ENCODE results near the gene SURF6.
A peak's percentile ranks its signal among the peaks of the same experiment; 100 is the strongest.
"Not testable (repeated sequence)": the region's sequence is repeated elsewhere in the genome, so short reads cannot be mapped to it uniquely, and the experiment has no call there.

The SURF6 gene
- total RNA-seq = 49.5 reads per million, percentile 68 among the genes with 10 or more reads in this experiment

GRCh38 chr9:133335924-133336811, at the start of gene SURF6:
Gene SURF6 (minus strand): TSS chr9:133336188. CDS start chr9:133336132, 56 bp downstream.
- DNase-seq = peak; percentile 92

GRCh38 chr9:133385452-133385851, 49.5 kb upstream of the SURF6 start:
- DNase-seq = no peak

- no peak for DNase-seq
Measured at GRCh38 chr9:133384736-133385321, 48.8 kb upstream of the SURF6 start.

- no peak for DNase-seq
Measured at GRCh38 chr9:133383438-133383837, 47.5 kb upstream of the SURF6 start.

DNA sequence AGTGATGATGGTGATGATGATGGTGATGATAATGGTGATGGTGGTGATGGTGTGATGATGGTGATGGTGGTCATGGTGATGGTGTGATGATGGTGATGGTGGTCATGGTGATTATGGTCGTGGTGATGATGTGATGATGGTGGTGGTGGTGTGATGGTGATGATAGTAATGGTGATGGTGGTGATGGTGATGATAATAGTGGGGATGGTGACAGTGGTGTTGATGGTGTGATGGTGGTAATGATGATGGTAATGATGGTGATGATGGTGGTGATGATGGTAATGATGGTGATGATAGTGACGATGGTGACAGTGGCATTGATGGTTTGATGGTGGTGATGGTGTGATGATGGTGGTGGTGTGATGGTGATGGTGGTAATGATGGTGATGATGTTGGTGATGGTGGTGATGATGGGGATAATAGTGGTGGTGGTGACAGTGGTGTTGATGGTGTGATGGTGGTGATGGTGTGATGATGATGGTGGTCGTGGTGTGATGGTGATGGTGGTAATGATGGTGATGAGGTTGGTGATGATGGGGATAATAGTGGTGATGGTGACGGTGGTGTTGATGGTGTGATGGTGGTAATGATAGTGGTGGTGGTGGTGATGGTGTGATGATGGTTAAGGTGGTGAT, 46.6 kb upstream of the SURF6 start:
- no peak for DNase-seq

DNA sequence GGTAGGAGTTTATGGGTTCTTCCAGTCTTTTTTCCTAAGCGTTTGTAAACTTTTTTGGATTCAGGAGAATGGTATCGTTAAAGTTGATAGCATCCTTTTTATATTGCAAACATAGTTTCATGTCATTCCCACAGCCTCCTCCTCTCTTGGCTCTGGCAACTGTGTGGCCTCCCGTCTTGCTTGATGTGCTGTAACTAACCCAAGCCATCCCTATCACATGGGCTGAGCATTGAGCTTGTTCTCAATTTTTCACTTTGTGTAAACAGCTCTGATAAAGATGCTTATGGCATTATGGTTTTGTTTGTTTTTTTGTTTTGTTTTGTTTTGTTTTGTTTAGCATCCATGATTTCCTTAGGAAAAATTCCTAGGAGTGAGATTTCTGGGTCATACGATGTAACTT, 44.7 kb upstream of the SURF6 start:
- no peak for DNase-seq

DNA sequence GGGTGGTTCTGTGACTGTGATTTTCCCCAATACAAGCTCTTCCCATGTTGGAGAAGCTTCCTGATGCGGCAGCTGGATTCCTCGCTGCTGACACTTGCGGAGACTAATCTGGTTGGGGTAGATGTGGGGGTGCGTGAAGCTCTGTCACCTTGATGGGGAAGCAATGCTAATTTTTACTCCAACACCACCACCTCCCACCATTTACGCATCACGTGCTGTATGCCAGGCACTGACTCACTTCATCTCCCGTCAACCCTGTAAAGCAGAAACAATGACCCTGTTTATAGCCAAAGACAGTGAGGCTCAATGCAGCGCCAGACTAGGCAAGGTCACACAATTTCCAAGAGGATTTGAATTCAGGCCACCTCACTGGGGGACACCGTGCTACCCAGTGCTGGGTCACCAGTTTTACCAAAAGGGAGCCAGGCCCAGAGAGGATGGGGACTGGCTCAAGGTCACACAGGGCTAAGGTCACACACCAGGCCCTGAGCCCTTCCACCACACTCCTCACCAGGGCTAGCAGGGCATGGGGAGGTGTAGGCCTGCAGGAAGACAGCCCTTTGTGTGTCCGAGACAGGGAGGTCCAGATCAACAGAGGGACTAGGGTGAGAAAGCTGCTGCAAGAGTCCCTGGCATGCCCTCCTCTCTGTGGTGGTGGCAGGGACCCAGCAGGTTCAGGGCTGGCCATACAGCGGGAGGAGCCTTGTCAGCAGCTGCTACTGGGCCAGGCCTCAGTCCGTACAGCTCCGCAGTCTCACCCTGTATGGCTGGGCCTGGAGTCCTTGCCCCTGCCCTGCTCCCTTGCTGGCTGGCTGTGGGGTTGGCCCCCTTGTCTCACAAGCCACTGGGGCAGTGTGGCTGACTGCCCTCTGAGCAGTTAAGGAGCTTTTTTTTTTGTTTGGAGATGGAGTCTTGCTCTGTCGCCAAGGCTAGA, 43.4 kb upstream of the SURF6 start:
- no peak for DNase-seq

DNA sequence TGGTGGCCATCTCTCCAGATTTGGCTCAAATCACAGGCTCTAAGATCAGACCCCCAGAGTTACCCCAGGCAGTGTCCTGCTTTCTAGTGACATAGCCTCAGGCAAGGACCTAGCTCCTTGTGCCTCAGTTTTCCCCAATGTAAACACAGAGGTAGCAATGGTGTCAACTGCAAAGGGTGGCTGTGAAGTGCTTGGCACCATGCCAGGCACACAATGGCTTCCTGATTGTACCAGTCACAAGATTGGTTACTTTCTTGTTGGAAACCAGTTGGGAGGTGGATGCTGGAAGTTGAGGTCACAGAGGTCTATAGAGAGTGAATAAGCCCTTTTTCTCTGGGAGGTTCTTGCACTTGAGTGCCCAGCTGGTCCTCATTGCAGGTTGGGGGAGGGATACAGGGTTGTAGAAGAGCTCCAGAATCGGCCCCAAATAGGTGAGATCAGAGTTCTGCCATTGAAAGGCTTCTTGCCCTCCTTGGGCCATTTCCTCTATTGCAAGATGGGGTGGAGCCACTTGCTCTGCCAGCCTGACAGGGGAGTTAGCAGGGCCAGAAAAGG, 42.5 kb upstream of the SURF6 start:
- no peak for DNase-seq

GRCh38 chr9:133377721-133378216, 41.8 kb upstream of the SURF6 start:
- DNase-seq = no peak

GRCh38 chr9:133377280-133377679, 41.3 kb upstream of the SURF6 start:
- DNase-seq = not testable (repeated sequence)

DNA sequence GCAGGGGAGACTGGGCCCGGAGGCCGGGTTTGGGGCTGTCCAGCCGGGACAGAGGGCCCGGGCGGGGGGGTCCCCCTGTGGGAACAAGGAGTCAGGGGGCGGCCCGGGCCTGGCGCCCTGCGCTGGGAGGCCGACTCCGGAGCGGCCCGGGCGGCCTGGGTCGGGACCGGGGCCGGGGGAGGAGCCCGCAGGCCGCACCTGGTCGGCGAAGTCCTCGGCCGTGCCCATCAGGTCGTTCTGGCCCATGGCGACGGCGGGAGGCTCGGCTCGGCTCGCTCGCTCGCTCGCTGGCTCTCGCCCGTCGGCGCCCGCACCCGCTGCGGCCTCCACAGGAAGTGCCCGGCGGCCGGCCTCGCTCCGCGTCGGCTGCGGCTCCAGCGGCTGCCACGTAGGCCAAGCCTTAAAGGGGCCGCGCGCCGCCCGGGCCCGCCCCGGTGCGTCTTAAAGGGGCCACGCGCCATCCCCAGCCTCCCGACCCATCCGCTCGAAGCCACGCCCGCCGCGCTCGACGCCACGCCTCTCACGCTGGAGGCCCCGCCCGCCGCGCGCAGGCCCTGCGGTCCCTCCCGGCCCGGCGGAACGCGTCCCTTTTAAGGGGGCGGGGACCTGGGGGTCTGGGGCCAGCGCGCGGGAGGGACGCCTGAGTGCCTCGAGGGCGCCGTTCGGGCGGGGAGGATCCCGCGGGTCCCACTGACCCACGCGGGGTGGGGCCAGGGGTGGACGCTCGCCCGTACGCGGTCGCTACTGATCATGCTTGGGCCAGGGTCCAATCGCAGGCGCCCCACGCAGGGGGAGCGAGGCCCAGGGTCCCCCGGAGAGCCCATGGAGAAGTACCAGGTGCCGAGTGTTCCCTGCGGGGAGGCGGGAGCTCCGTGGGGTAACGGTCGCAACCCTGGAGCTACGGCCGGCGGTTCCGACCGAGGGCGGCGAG, 40.0 kb upstream of the SURF6 start, which contains the start of the genes STKLD1 and SURF4:
Gene STKLD1, plus strand, starts transcription at position 643 of the 931 bp plus-strand sequence. Its CDS starts 108 bp downstream, at position 751.
Gene SURF4, minus strand, starts transcription at position 337 of the 931 bp plus-strand sequence. Its CDS starts 91 bp downstream, at position 246.
- DNase-seq = peak; percentile 87

DNA sequence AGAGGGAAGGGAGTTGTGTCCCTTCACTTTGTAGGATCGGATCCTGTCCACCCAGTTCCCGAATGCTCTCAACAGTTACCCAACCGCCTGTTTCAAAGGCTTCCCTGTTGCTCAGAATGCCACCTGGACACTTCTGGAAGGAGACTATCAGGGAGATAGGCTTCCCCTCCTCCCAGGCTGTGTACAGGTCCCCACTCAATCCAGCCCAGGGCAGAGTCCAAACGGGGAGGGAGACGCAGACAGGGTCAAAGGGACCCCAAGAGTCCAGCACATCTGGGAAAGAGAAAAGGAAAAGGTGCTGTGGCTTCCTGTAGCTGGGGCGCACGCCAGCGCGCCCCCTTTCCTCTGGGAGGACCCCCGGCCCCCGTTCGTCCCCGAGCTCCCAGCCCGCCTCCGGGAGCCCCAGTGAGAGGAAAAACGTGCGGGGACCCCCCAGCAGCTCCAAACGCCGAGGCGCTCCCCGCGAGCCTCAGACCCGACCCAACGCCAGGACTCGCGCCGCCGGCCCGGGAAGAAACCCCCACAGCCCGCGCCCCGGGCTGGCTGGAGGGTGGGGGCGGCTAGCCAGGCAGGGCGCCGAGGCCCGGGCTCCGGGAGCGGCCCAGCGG, 39.2 kb upstream of the SURF6 start:
- no peak for DNase-seq

DNA sequence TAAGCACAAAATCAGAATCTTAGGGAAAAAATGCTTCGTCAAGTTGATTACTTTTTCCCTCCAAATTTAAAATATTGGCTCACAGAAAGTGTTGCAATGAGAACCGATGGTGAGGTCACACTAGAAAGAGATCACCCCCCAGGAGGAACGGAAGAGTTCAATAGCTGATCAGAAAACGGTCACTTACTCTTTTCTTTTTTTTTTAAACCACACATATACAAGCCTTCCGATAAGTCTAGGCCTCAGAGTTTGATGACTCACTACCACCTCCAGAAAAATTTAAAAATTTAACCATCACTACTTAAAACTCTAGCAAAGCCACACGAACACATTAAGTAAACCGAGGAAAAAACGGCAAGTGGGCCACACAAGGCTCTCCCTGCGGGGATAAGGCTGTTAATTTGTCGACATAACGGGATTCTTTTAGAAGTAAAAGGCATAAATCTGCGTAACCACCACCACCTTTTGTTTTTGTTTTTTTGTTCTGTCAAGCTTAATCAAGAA, 38.7 kb upstream of the SURF6 start:
- no peak for DNase-seq

DNA sequence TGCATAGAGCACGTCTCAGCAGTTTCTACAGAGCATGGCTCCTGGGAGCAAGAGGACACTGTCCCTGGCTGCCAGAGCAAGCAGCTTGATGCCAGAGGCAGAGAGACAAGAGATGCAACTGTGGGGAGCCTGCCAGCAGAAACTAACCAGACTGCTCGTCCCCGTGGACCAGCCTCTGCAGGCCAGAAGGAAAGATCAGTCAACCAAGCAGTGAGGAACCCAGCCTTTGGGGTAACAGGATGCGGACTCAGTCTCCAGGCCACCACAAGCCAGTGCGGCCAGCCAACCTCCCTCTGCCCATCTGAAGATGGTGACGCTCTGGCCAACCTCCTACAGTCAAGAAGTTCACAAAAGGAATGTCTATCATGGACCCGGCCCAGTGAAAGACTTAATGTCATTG, 36.2 kb upstream of the SURF6 start:
- no peak for DNase-seq

GRCh38 chr9:133371261-133371711, 35.3 kb upstream of the SURF6 start:
- DNase-seq = peak; percentile 59

DNA sequence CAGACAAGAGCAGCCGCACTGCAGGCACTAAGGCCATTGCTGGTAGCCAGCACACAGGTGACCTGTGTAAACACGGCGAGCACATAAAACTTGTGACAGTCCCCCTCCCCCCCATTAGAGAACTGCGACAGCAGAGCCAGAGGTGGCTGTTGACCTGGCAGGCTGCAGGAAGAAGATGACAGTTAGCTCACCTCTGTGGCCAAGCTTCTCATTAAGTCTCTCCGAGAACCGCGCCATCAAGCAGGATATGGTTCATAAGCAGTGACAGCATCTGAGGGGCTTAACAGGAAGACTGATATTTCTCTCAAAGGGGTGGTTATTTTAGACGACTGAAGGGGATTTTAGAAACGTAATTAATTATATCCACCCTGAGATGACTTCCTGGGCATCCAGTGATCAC, 34.7 kb upstream of the SURF6 start:
- peak; percentile 57 for DNase-seq

DNA sequence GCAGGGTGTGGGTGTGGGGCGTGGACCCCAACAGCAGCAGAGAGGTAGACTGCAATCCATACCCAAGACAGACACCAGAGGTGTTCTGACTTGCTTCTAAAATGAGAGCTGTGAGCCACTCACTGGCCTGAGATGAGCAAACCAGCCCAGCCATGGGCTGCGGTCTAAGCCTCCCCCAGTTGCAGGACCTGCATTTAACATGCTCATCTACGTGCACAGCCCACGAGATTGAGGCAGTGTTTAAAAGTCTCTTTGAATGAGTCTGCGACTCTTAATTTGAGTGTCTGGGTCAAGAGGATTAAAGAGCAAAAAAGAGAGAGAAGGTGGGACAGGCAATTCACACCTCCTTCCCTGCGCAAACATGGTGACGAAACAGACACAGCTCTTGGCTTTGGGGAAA, 33.9 kb upstream of the SURF6 start:
- DNase-seq = no peak

DNA sequence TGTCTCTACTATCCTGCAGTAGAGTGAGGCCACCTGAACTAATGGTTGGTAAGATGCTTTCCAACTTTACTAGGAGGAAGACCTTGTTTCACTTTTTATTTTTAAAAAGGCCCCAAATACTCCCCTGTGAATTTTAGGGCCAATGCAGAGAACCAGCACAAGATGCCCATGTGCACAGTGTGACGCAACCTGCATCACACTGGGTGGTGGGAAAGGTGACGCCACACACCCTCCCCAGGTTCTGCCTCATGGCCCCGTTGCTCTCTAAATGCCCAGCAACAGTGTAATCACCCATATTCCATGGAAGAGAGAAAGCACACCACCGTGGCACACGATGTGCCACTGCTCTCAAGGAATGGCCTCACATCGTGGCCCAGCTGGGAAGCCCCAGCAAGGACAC, 33.4 kb upstream of the SURF6 start:
- no peak for DNase-seq

DNA sequence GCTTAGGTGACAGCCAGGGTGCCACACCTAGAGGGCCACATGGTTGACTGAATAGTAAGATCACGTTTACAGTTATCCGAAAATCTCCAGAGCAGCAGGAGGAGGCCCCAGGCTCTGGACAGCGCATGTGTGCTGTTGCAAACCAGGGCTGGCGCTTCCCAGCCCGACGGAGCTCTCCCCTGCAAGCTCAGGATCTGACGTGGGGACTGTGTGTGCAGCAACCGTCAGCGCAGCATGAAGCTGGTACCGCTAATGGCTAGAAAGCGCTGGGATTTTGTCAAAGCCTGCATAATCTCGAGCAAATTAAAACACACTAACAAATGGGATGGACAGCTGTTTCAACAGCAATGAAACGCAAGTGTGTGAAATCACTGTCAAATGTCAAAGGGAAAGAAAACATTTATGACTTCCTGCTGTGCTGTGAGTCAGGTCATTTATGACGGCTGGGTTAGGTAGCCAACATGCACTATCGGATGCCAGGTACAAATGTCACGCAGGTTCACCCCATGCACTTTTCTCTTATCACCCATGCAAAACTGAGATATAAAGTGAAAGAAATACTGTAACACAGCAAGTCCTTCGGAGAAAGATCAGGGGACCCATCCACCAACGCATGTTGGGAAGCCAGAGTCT, 32.4 kb upstream of the SURF6 start:
- DNase-seq = no peak
